AG09319 (cell line): ENCODE data around the gene GLO1.

ENCODE experiments used
- DNase-seq: peaks from one replicate; pipeline ENCODE4 v3.0.0-alpha.2; 2010; ENCODE audit warnings: low read depth; ENCODE audit errors: extremely low read depth
- TF ChIP-seq, protein P1 (sequence below): IDR thresholded peaks from 2 replicates; pipeline ENCODE4 v1.5.1; 2011; ENCODE audit warnings: low read depth, mild to moderate bottlenecking, inconsistent platforms, low read length, moderate library complexity

Gene GLO1

DNA sequence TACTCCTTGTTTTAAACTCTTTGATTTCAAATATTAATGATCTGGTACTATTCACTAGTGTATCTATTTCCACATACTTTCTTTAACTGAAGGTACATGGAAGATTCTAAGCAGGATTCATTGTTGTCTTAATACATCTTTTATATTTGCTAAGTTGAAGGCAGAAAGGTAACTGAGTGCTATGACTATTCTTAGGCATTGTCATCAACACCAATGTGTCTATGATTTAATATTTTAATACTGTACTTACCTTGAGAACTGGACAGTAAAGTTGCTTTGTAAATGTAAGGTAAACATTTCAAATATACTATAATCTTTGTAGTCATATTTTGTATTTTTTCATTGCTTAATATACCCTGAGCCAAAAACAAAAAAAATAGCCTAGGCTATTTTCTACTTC, 54.3 kb downstream of the GLO1 start:
- no peak for DNase-seq
- TF ChIP-seq, protein P1, sequence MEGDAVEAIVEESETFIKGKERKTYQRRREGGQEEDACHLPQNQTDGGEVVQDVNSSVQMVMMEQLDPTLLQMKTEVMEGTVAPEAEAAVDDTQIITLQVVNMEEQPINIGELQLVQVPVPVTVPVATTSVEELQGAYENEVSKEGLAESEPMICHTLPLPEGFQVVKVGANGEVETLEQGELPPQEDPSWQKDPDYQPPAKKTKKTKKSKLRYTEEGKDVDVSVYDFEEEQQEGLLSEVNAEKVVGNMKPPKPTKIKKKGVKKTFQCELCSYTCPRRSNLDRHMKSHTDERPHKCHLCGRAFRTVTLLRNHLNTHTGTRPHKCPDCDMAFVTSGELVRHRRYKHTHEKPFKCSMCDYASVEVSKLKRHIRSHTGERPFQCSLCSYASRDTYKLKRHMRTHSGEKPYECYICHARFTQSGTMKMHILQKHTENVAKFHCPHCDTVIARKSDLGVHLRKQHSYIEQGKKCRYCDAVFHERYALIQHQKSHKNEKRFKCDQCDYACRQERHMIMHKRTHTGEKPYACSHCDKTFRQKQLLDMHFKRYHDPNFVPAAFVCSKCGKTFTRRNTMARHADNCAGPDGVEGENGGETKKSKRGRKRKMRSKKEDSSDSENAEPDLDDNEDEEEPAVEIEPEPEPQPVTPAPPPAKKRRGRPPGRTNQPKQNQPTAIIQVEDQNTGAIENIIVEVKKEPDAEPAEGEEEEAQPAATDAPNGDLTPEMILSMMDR, result no peak

DNA sequence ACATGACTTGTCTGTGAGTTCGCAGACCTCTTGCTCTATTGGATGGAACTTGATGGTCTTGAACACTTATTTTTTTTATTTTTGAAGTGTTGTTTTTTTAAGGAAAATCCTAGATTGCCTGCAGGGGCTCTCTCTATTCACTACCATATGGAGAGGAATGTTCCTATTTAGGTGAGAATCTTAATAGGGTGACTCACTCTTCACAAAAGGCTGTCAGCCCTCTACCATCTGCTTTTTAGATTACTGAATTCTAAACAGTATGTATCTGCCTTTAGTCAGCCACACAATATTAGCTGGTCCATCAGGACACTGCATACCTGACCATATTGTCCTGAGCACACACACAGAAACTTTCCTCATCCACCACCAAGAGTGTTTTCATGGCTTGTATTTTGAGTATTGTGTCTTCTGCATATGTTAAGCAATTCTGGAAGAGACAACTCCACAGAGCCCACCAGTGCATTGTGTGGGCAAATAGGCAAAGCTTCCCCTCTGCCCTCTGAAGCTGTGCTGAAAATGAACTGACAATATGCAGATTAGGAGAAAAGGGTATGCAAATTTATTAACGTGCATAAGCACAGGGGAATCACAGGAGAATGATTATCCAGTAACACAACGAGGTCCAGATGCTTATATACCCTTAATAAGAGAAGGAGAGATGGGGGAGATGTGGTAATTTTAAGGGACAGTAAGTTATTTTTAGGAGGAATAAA, 56.6 kb downstream of the GLO1 start:
- DNase-seq, result no peak
- TF ChIP-seq, protein P1, result no peak

DNA sequence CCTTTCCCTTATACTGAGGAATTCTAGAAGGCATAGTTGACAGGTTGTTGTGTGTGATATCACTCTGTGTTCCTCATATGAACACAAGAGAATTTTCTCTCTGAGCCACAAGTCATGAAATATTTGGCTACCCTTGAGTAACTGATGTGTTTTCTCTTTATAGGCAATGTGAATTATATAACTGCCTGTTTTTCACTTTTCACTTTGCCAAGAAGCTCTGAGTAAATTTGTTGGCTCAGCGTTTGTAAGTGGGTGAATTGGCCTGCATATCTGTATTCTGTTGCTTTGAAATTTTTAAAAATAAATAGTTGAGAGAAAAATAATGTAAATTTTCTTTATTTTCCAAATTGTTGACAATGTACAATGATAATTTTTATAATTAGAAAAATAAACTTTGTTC, 58.0 kb downstream of the GLO1 start:
- DNase-seq, result no peak
- TF ChIP-seq, protein P1, result no peak

DNA sequence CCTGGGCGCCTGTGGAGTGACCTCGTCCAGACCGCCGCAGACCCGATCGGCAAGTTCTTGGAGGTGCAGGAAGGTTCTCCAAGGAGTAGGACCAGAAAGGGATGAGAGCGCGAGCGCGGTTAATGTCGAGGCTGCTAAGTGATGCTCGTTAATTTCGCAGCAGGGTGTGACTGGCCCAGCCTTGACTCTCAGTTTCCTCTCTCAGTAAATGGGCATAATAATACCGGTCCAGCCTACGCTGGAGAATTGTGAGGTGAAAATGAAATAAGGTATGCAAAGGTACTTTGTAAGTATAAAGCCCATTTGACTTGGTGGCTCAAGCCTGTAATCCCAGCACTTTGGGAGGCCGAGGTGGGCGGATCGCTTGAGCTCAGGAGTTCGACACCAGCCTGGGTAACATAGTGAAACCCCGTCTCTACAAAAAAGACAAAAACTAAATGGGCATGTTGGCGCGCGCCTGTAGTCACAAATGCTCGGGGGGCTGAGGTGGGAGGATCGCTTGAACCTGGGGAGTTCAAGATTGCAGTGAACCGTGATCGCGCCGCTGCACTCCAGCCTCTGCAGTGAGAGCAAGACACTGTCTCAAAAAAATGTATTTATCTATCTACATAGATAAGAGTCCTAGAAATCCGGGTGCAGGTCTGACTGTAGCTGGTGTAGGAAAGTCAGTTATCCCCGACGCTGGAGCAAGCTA, 62.6 kb downstream of the GLO1 start:
- DNase-seq, result no peak
- TF ChIP-seq, protein P1, result no peak

DNA sequence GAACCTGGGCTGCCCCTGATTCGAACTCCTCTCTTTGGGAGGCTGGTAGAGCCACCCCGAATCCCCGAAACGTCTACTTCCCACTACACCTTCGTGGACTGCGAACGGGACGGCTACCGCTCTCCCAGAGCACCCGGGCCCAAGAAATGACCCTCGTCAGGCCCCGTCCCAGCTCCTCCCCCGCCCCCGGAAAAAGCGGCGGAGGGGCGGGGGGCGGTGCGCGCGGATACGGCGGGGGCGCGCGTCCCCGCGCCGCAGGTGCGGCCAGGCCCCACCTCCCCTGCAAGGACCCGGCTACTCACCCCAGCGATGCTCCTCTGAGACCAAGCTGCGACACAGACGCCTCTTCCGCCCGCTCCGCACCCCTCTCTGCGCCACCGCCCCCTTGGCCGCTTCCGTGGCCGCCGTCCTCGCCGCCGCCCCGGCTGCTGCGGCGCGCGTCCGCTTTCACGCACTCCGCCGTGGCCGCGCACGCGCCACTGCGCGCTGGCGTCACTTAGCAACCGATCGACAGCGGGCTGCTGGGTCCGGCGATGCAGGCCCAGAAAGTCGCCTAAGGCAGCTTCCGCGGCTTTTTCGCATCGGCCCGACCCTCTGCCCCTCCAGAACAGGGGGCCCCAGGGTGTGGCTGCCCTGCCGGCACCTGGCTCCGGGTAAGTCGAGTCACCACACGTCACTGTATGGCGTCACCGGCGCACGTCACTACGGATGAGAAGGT, 63.3 kb downstream of the GLO1 start, which contains the start of gene BTBD9:
TSS of gene BTBD9 (minus strand) at position 432 of the 718 bp plus-strand sequence.
- TF ChIP-seq, protein P1, result no peak
- peak; percentile 47 for DNase-seq

DNA sequence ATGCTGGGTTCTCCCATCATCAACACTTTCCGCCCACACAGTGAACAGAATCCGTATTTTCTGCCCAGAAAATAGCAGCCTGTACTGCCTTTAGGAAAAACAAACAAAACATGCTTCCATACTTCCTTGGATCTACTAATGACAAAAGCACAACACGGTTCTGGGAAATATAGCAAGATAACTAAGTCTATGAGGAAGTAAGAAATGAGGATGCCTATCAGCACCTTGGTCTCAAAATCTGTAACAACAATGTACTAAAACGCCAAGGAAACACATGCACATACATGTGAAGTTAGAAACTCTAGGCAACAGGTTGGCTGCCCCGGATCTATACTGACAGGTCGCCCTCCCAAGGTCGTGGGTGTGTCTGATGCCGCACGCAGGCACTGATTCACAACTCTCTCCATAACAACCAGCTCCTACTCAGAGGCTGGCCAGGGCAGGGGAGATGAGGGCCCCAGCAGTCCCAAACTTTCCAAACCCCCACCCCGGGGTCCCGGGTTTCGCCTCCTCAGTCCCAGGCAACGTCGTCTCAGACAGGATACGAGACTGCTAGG, 63.9 kb downstream of the GLO1 start:
- TF ChIP-seq, protein P1, result no peak
- DNase-seq, result peak; percentile 24
